Neural progenitor cell (in vitro differentiated cells): ENCODE measurements around the gene GRID1. TPM values are rescaled to one million over a fixed set of nuclear protein-coding genes. Genes with fewer than 3 reads are reported as not detected.

Source experiments
- DNase-seq: peaks from one replicate; pipeline ENCODE4 v3.0.0-alpha.2; 2016; ENCODE audit warnings: low spot score
- H2AFZ ChIP-seq: fragments of 200-600 bp; sonication (generic); replicated peaks from 2 replicates; pipeline ENCODE4 v1.6.1; 2016; ENCODE audit warnings: antibody characterized with exemption
- H3F3A ChIP-seq: fragments of 200-600 bp; sonication (generic); 2 replicates; pipeline ENCODE4 v1.6.1; 2016; ENCODE audit warnings: antibody characterized with exemption, low read depth
- H3K27ac ChIP-seq: fragments of 200-600 bp; sonication (generic); 2 replicates; pipeline ENCODE4 v1.5.1; 2016; ENCODE audit warnings: mild to moderate bottlenecking
- H3K27me3 ChIP-seq: fragments of 200-600 bp; sonication (generic); 2 replicates; pipeline ENCODE4 v1.6.1; 2016; ENCODE audit warnings: mild to moderate bottlenecking, moderate library complexity
- H3K36me3 ChIP-seq: fragments of 200-600 bp; sonication (generic); 2 replicates; pipeline ENCODE4 v1.5.1; 2016
- H3K4me1 ChIP-seq: fragments of 200-600 bp; sonication (generic); 2 replicates; pipeline ENCODE4 v1.6.1; 2016; ENCODE audit warnings: mixed run types
- H3K4me2 ChIP-seq: fragments of 200-600 bp; sonication (generic); 2 replicates; pipeline ENCODE4 v1.6.1; 2016
- H3K4me3 ChIP-seq: fragments of 200-600 bp; sonication (generic); 2 replicates; pipeline ENCODE4 v1.5.1; 2016
- H3K79me2 ChIP-seq: fragments of 200-600 bp; sonication (generic); 2 replicates; pipeline ENCODE4 v1.6.1; 2016; ENCODE audit warnings: low read depth
- H3K9ac ChIP-seq: fragments of 200-600 bp; sonication (generic); 2 replicates; pipeline ENCODE4 v1.6.1; 2016
- H3K9me3 ChIP-seq: fragments of 200-600 bp; sonication (generic); 2 replicates; pipeline ENCODE4 v1.5.1; 2016; ENCODE audit warnings: low read depth
- H4K20me1 ChIP-seq: fragments of 200-600 bp; sonication (generic); 2 replicates; pipeline ENCODE4 v1.6.1; 2016; ENCODE audit warnings: low read depth
- H3K27ac Mint-ChIP-seq: 3 replicates; pipeline ENCODE4 v1.8.0; 2021; ENCODE audit warnings: mixed read lengths
- H3K27me3 Mint-ChIP-seq: 2 replicates; pipeline ENCODE4 v1.8.0; 2022; ENCODE audit warnings: low read depth, mild to moderate bottlenecking, inconsistent platforms, moderate library complexity, mixed read lengths; ENCODE audit not compliant: insufficient read depth
- H3K36me3 Mint-ChIP-seq: 3 replicates; pipeline ENCODE4 v1.8.0; 2021; ENCODE audit warnings: mixed read lengths
- H3K4me1 Mint-ChIP-seq: 3 replicates; pipeline ENCODE4 v1.8.0; 2021; ENCODE audit warnings: mixed read lengths
- H3K4me3 Mint-ChIP-seq: 3 replicates; pipeline ENCODE4 v1.8.0; 2021; ENCODE audit warnings: mild to moderate bottlenecking, moderate library complexity, mixed read lengths
- H3K9me3 Mint-ChIP-seq: 3 replicates; pipeline ENCODE4 v1.8.0; 2020; ENCODE audit warnings: mixed read lengths
- EZH2 ChIP-seq: fragments of 200-600 bp; sonication (generic); IDR thresholded peaks from 2 replicates; pipeline ENCODE4 v1.6.1; 2017; ENCODE audit warnings: antibody characterized with exemption, mild to moderate bottlenecking, moderate library complexity
- EZH2phosphoT487 ChIP-seq: fragments of 200-600 bp; sonication (generic); IDR thresholded peaks from 2 replicates; pipeline ENCODE4 v1.6.1; 2017; ENCODE audit warnings: antibody characterized with exemption
- total RNA-seq: library from RNA; depleted of rRNA; stranded (reverse); fragments of >200 nt; gene quantifications from 2 replicates; pipeline ENCODE4 v1.2.3, GENCODE V29; 2015; ENCODE audit warnings: low replicate concordance
- TF ChIP-seq, protein P1 (sequence below): fragments of 200-600 bp; sonication (generic); IDR thresholded peaks from 2 replicates; pipeline ENCODE4 v1.5.1; 2017; ENCODE audit warnings: antibody characterized with exemption, mild to moderate bottlenecking

The GRID1 gene
- total RNA-seq, 1 donor from 2014 or later: not detected

GRCh38 chr10:86062198-86062550 lies 304.4 kb downstream of the GRID1 start:
- Histone ChIP-seq H3K27me3 (no peaks in the 10 kb centered on the region), H4K20me1 (no peaks in the 10 kb centered on the region), H3K36me3 (no peaks in the 10 kb centered on the region), H3K27ac (no peak overlapping the region), H3K9ac (no peak overlapping the region), H3K4me2 (no peak overlapping the region), H3K9me3 (no peaks in the 10 kb centered on the region), H3K79me2 (no peaks in the 10 kb centered on the region), H3K4me1 (peaks cover 21% of the 10 kb centered on the region), H3K4me3 (no peak overlapping the region), H3F3A (peaks cover 4% of the 10 kb centered on the region), H2AFZ (no peak overlapping the region)
- TF ChIP-seq EZH2: no peak
- no peak for TF ChIP-seq EZH2phosphoT487
- TF ChIP-seq, protein P1, sequence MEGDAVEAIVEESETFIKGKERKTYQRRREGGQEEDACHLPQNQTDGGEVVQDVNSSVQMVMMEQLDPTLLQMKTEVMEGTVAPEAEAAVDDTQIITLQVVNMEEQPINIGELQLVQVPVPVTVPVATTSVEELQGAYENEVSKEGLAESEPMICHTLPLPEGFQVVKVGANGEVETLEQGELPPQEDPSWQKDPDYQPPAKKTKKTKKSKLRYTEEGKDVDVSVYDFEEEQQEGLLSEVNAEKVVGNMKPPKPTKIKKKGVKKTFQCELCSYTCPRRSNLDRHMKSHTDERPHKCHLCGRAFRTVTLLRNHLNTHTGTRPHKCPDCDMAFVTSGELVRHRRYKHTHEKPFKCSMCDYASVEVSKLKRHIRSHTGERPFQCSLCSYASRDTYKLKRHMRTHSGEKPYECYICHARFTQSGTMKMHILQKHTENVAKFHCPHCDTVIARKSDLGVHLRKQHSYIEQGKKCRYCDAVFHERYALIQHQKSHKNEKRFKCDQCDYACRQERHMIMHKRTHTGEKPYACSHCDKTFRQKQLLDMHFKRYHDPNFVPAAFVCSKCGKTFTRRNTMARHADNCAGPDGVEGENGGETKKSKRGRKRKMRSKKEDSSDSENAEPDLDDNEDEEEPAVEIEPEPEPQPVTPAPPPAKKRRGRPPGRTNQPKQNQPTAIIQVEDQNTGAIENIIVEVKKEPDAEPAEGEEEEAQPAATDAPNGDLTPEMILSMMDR: no peak
- H3K9me3 Mint-ChIP-seq: no peaks in the 10 kb centered on the region
- H3K4me3 Mint-ChIP-seq: no peak overlapping the region
- H3K27me3 Mint-ChIP-seq: peaks cover 19% of the 10 kb centered on the region
- no peak for DNase-seq
- H3K27ac Mint-ChIP-seq: no peak overlapping the region
- H3K36me3 Mint-ChIP-seq: no peaks in the 10 kb centered on the region
- H3K4me1 Mint-ChIP-seq: peaks cover 23% of the 10 kb centered on the region

- Histone ChIP-seq H3K79me2 (no peaks in the 10 kb centered on the region), H3K9ac (no peak overlapping the region), H3K4me3 (no peak overlapping the region), H3K4me2 (no peak overlapping the region), H3K36me3 (no peaks in the 10 kb centered on the region), H2AFZ (no peak overlapping the region), H3K27ac (no peak overlapping the region), H3K27me3 (no peaks in the 10 kb centered on the region), H3K9me3 (no peaks in the 10 kb centered on the region), H3F3A (peaks cover 4% of the 10 kb centered on the region), H4K20me1 (no peaks in the 10 kb centered on the region), H3K4me1 (peaks cover 21% of the 10 kb centered on the region)
- H3K4me3 Mint-ChIP-seq: no peak overlapping the region
- no peaks in the 10 kb centered on the region for H3K36me3 Mint-ChIP-seq
- H3K4me1 Mint-ChIP-seq: peaks cover 19% of the 10 kb centered on the region
- H3K27me3 Mint-ChIP-seq: peaks cover 17% of the 10 kb centered on the region
- no peak for TF ChIP-seq EZH2phosphoT487
- TF ChIP-seq EZH2: no peak
- TF ChIP-seq, protein P1: no peak
- no peak for DNase-seq
- H3K27ac Mint-ChIP-seq: no peak overlapping the region
- no peaks in the 10 kb centered on the region for H3K9me3 Mint-ChIP-seq
These were observed 305.1 kb downstream of the GRID1 start for GRCh38 chr10:86061278-86062197.

DNA sequence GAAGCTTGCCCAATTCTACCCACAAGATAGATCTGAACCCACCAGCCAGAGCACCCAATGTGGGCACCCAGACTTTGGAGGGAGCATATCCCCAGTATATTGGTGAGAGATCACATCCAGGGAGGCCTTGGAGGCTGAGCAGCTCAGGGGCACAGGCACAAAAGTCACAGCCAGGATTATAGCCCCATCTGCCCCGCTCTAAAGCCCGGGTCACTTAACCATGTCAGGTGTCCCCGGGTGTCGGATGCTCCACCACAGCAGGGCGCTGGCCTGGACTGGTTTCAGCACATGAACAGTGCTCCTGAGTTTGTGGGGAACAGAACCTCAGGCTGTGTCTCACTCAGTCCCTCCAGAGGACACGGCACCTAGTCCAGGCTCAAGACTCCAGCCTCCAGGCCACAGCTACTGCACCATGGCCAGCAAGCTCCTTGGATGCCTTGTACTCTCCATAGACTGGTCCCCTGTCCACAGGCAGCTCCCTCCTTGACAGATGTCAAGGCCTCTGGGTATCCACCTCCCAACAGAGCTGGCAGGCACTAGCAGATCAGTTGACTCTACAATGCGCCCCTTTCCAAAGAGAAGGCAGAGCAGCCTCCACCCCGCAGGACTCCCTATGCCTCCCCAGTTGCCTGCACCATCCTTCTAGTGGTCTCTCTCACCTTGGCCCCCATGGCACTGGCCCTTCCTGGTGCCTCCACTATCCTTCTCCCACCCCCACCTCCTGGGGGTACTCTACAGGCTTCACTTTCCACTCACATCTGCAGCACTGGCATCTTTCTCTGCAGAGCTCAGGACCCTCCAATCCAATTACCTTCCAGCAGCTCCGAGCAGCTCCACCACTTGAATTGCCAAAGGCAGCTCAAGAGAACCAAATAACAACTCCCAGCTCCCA lies 306.0 kb downstream of the GRID1 start:
- peaks cover 11% of the 10 kb centered on the region for H3K4me1 Mint-ChIP-seq
- no peaks in the 10 kb centered on the region for H3K9me3 Mint-ChIP-seq
- Histone ChIP-seq H3K9ac (no peak overlapping the region), H3K36me3 (no peaks in the 10 kb centered on the region), H3K9me3 (no peaks in the 10 kb centered on the region), H3K27me3 (no peaks in the 10 kb centered on the region), H2AFZ (no peak overlapping the region), H3K4me2 (no peak overlapping the region), H3F3A (peaks cover 3% of the 10 kb centered on the region), H3K4me3 (no peak overlapping the region), H3K27ac (no peak overlapping the region), H3K4me1 (peaks cover 14% of the 10 kb centered on the region), H3K79me2 (no peaks in the 10 kb centered on the region), H4K20me1 (no peaks in the 10 kb centered on the region)
- no peak for DNase-seq
- TF ChIP-seq, protein P1: no peak
- TF ChIP-seq EZH2phosphoT487: no peak
- TF ChIP-seq EZH2: no peak
- peaks cover 16% of the 10 kb centered on the region for H3K27me3 Mint-ChIP-seq
- no peaks in the 10 kb centered on the region for H3K36me3 Mint-ChIP-seq
- H3K4me3 Mint-ChIP-seq: no peak overlapping the region
- no peak overlapping the region for H3K27ac Mint-ChIP-seq
